C4-2B (cell line): ENCODE measurements around the gene RPH3AL.

Source experiments
- H3K27ac ChIP-seq: fragments of 450-650 bp; 2 replicates; pipeline ENCODE4 v1.5.1; 2017
- CTCF ChIP-seq: fragments of 450-650 bp; conservative IDR thresholded peaks from 2 replicates; pipeline ENCODE4 v1.5.1; 2017; ENCODE audit warnings: mild to moderate bottlenecking
- ZFX ChIP-seq: fragments of 450-650 bp; IDR thresholded peaks from 2 replicates; pipeline ENCODE4 v1.6.1; 2017

The RPH3AL gene

GRCh38 chr17:352421-353212 is at the start of gene RPH3AL:
Gene RPH3AL, minus strand, starts transcription at chr17:352807. Its CDS starts 25,264 bp downstream, at chr17:327543.
- H3K27ac ChIP-seq: peak within 1 kb of the TSS; percentile 73
- TF ChIP-seq ZFX: no peak
- TF ChIP-seq CTCF: no peak

- TF ChIP-seq ZFX (no peak), CTCF (no peak)
- no peak overlapping the region for H3K27ac ChIP-seq
Measured at GRCh38 chr17:400257-400656, 47.6 kb upstream of the RPH3AL start.

GRCh38 chr17:396788-397187 is 44.2 kb upstream of the RPH3AL start:
- TF ChIP-seq ZFX (no peak), CTCF (no peak)

GRCh38 chr17:395974-396373 is 43.4 kb upstream of the RPH3AL start:
- H3K27ac ChIP-seq: no peak overlapping the region
- no peak for TF ChIP-seq ZFX
- TF ChIP-seq CTCF: no peak

More at GRCh38 chr17:396788-397187, 44.2 kb upstream of the RPH3AL start:
- H3K27ac ChIP-seq: no peak overlapping the region

- H3K27ac ChIP-seq: no peak overlapping the region
- TF ChIP-seq CTCF (no peak), ZFX (no peak)
Measured at GRCh38 chr17:395179-395578, 42.6 kb upstream of the RPH3AL start.

GRCh38 chr17:394718-395095 is 42.1 kb upstream of the RPH3AL start:
- H3K27ac ChIP-seq: no peak overlapping the region
- TF ChIP-seq CTCF (no peak), ZFX (no peak)

- no peak for TF ChIP-seq CTCF
- no peak for TF ChIP-seq ZFX
- H3K27ac ChIP-seq: no peak overlapping the region
Measured at GRCh38 chr17:393806-394717, 41.5 kb upstream of the RPH3AL start.
